ENCODE data around the gene SSUH2.

DNA sequence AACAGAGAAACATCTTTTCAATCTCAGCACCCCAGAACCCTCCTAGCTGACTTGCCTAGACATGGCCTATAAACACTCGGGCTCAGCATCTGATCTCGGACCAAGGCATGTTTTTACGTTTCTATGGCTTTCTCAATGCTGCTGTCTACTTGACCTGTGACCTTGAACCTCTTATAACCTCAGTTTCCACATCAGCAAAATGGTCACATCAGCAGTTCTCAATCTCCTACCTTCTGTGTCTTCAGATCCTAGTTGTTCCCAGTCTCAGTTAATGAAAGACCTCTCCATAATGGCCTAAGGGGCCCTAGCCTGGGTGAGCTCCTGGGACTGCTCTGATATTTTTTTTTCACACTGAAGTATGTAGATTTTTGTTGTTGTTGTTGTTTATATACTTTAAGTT lies 39.6 kb downstream of the SSUH2 start:
- TF ChIP-seq, protein P1, sequence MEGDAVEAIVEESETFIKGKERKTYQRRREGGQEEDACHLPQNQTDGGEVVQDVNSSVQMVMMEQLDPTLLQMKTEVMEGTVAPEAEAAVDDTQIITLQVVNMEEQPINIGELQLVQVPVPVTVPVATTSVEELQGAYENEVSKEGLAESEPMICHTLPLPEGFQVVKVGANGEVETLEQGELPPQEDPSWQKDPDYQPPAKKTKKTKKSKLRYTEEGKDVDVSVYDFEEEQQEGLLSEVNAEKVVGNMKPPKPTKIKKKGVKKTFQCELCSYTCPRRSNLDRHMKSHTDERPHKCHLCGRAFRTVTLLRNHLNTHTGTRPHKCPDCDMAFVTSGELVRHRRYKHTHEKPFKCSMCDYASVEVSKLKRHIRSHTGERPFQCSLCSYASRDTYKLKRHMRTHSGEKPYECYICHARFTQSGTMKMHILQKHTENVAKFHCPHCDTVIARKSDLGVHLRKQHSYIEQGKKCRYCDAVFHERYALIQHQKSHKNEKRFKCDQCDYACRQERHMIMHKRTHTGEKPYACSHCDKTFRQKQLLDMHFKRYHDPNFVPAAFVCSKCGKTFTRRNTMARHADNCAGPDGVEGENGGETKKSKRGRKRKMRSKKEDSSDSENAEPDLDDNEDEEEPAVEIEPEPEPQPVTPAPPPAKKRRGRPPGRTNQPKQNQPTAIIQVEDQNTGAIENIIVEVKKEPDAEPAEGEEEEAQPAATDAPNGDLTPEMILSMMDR (IDR thresholded peaks at IDR 0.05), result no peak
- TF ChIP-seq POLR2A (IDR thresholded peaks at IDR 0.05) (no peak), EP300 (IDR thresholded peaks at IDR 0.05) (no peak)
